Pons (tissue), 1 donor: ENCODE results near the gene ATXN2.
"Not testable (repeated sequence)": the region's sequence is repeated elsewhere in the genome, so short reads cannot be mapped to it uniquely, and the experiment has no call there.

Experiments used
- DNase-seq: peaks from one replicate; pipeline ENCODE4 v3.0.0-alpha.2; 2016; ENCODE audit warnings: low spot score

The ATXN2 gene

DNA sequence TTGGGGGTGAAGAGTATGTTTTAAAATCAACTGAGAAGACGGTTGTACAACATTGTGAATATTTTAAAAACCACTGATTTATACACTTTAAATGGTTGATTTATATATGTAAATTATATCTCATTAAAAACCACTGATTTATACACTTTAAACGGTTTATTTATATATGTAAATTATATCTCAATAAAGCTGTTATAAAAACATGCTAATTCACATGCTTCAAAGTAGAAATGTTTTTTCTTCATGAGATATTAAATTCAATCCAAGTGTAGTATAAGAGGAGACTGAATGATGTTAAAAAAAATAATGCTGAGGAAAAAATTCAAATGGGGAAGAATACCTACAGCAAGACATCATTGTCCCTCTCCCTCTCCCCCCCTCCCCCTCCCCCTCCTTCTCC is 92.9 kb downstream of the ATXN2 start:
- no peak for DNase-seq

- DNase-seq, result no peak
Measured at GRCh38 chr12:111505601-111506036, 93.5 kb downstream of the ATXN2 start.

GRCh38 chr12:111503116-111503515 is 96.0 kb downstream of the ATXN2 start:
- DNase-seq, result no peak

- DNase-seq, result no peak
Measured at GRCh38 chr12:111494676-111495075, 104.4 kb downstream of the ATXN2 start.

- DNase-seq, result not testable (repeated sequence)
Measured at GRCh38 chr12:111492979-111493378, 106.1 kb downstream of the ATXN2 start.

GRCh38 chr12:111488798-111489197 is 110.3 kb downstream of the ATXN2 start:
- DNase-seq, result no peak

- no peak for DNase-seq
Measured at GRCh38 chr12:111488271-111488670, 110.8 kb downstream of the ATXN2 start.

DNA sequence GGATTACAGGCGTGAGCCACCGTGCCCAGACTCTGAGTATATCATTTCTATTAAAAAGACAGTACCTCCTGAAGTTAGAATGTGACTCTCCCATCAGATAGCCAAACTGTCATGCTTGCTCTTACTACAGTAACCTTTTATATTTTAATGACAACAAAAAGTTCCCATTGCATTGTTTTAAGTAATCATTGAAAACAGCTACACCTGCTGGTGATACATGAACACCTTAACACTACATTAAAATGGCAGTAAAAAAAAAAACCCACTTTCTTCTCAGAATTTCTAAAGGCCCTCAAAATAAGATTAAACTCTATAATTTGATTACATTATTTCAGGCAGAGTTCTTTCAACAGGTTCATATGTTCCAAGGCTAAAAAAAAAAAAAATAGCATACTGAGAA is 116.7 kb downstream of the ATXN2 start:
- DNase-seq, result no peak

DNA sequence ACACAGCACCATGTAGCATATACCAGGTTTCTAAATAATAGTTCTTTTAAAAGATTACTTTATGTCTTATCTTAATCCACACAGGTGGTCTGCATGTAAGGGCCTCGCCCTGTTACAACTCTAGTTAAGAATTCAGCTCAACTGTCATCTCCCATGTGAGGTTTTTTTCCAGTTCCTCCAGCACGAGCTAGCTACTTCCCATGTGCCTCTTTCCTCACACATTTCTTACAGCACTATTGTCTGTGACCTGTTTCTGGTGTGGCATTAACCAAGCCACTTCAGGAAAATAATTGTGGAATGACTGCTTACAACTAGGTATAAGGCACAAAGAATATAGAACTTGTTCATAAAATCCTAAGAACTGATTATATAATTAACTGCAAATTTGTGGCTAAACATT is 127.9 kb downstream of the ATXN2 start:
- DNase-seq, result no peak

DNA sequence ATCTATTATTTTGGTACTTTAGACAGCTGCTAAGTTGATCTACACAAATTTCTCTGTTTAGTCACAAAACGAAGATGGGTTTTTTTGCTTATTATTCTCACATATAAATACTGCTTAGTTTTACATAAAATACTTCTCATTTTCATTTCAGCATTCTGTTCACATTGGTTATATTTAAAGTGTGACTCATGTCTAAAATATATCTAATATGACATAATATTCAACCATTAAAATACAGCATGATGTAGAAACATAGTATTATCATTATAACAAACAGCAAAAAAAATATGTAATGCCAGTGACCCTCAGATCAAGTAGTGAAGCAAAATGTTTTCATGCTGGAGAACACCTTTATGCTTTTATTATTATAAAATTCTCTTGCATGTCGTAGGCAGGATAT is 129.7 kb downstream of the ATXN2 start:
- DNase-seq, result no peak

GRCh38 chr12:111467857-111468241 is 131.3 kb downstream of the ATXN2 start:
- DNase-seq, result no peak

DNA sequence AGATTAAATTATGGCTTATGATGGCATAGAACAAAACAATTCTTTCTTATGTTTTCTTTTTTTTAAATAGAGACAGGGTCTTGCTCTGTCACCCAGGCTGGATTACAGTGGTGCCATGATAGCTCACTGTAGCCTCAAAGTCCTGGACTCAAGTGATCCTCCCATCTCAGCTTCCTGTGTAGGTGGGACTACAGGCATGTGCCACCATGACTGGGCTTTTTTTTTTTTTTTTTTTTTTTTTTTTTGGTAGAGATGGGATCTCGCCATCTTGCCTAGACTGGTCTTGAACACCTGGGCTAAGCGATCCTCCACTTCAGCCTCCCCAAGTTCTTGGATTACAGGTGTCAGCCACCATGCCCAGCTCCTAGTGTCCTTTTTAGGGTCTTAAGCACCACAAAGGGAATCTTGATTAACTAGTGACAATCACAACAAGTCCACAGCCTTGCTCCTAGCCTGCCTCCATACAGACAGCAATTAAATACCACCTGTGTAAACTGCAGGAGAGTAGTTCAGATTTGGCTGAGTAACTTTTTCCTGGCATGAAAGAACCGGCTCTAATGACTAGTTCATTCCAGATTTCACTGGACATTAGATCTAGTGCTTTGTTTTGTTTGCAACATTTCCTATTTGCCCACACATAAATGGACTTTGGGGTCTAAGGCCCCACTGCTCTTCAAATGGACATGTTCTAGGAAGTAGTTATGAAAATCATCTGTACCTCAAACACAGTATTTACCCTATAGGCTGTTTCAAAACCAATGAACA is 131.8 kb downstream of the ATXN2 start:
- no peak for DNase-seq

- DNase-seq, result no peak
Measured at GRCh38 chr12:111462210-111462769, 136.8 kb downstream of the ATXN2 start.

DNA sequence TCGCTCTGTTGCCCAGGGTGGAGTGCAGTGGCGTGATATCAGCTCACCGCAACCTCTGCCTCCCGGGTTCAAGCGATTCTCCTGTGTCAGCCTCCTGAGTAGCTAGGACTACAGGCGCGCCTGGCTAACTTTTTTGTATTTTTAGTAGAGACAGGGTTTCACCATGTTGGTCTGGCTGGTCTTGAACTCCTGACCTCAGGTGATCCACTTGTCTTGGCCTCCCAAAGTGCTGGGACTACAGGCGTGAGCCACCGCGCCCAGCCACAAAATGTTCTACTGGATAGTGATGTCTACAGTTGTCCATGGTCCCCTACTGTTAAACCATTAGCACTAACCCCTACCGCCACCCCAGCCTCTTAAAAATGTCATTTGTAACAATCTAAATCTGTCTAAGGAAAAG is 139.0 kb downstream of the ATXN2 start:
- not testable (repeated sequence) for DNase-seq

DNA sequence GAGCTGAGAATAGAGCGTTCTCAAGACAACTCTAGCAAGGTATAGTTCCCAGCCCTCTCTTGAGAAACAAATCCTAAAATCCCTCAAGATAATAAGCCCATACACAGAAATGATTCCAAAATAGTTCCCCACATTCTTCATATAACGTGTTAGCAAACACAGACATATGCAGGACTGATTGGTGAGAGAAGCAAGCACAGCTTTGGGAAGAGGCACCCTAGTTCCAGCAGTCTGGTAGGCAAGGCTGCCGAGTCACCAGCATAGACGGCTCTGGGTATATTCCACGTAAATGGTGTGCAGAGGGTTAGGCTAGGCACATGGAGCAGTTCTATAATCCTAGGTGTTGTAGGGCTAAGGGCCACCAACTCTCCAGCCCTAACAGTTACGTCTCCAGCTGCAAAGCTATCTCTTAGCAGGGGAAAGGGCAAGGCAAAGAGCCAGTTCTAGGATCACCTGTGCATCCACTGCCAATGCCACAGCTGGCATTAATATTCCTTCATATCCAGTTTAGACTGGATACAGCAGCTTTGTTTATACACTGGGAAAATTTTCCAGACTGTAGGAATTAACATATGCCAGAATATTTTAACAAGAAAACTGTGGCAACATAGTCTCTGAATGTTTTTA is 140.5 kb downstream of the ATXN2 start:
- DNase-seq, result no peak

DNA sequence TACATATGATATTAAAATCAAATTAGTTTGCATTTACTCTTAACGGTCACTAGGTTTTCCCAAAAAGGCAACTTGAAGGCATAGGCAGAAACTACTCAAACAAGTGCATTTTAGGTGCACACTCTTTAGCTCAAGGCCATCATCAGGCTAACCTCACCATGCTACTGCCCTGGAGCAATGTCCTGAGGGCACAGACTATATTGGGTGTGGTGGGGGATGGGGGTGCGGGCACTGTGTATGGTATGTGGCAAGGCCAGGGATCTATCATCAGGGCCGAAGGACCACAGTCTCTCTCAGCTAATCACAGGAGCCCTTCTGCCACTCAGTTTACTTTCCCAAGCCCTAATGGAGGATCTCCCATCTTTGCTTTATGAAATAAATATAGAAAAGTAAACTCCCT is 141.5 kb downstream of the ATXN2 start:
- no peak for DNase-seq

DNA sequence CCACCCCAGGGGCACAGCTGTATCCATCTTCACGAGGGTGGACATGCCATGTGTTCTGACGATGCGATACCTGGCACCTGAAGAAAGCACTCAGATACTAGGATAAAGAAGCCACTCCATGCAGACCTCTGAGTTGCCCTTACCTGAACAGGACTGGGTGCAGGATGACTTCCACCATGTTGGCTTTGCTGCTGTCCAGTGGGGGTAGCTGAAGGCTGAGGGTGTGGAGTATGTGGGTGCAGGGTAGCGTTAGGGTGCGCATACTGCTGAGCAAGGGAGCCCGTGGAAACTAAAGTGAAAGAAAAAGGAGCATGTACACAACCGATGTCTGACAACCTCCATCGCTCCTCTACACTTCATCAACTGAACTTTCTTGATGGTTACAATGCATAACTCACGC is 142.0 kb downstream of the ATXN2 start:
- DNase-seq, result no peak

DNA sequence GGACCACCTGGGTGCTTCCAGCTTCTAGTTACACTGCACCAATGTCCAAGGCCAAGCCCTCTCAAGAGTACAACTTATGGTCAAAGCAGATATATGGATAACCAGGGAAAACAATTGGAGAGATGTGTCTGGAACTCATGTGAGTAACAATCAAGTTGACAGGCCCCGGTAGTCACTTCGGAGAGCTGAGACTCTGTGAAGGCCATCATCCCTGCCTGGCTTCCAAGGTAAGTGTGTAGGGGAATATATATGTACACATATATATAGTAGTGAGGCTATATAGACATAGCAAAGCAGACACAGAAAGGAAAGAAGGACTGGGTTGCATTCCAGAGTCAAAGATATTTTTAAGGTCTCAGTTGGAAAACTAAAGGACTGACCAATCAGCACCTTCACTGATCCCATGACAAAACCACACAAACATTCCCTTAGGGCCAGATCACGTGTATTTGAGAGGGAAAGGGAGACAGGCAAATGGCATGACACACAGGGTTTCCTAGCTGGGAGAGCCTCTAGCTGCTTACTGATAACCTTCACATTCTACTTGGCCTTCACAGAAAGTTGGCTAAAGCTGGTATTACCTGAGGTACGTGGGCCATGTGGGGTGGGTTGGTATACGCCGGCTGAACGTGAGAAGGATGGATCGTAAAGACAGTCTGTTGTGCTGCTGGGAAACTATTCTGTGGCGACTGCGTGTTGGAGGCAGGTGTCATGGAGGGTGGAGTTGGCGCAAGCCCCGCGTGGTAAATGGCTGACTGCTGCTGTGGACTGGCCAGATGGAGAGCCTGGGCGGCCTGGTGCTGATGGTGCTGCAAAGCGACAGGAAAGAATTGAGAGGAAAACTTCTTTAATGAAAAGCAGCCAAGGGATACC is 143.4 kb downstream of the ATXN2 start:
- no peak for DNase-seq

DNA sequence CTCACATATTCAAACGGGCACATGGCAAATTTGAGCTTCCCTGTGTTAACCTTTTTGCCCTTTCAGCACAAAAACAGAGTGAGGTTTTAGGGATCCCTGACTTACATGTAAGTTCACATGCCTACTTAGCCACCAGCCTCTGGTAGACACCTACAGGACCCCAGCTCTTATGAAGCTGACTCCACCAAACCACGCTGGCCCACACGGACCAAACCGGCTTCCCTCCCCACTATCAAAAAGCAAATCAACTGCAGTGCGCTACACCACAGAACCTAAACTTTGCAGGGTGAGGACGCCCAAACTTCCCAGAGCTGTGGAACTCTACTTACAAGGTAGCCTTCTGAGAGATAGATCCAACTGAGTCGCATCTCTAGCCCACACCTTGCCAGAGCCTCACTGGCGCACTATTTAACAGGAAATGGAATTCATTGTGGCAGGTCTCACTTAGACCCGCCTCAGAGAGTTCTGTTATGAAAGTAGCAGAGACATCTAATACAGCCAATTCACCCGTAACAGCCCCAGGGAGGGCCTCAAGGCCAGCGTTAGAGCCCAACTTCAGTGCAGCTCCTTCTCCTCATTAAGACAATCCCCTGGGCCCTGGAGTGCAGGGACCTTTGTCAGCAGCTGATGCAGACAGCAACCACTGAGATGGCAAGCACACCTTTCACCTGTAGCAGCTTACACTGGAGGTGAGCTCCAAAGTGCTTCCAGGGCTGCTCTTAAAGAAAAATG is 144.2 kb downstream of the ATXN2 start:
- DNase-seq, result no peak

DNA sequence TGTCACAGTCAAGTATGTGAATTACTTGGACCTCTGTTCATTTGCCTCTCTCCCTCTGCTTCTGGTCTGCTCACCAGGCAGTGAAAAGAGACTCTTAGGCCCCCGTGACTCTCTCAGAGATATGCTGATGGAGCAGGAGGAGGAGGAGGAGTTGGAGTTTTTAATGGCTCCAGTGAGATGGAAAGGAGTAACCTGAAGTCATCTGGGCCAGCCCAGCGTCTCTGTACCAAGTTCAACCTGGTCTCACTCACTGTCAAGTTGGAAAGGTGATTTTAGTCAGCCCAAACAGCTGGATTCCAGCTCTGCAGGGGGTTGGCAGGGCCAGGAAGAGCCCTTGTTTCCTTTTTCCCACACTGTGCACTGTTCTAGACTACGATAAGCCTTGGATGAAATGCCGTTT is 144.8 kb downstream of the ATXN2 start:
- no peak for DNase-seq

GRCh38 chr12:111453071-111453989 is 145.8 kb downstream of the ATXN2 start:
- peak; percentile 78 for DNase-seq
